ENCODE measurements around the gene CCDC43.
"Not testable (repeated sequence)": the region's sequence is repeated elsewhere in the genome, so short reads cannot be mapped to it uniquely, and the experiment has no call there.

The CCDC43 gene

DNA sequence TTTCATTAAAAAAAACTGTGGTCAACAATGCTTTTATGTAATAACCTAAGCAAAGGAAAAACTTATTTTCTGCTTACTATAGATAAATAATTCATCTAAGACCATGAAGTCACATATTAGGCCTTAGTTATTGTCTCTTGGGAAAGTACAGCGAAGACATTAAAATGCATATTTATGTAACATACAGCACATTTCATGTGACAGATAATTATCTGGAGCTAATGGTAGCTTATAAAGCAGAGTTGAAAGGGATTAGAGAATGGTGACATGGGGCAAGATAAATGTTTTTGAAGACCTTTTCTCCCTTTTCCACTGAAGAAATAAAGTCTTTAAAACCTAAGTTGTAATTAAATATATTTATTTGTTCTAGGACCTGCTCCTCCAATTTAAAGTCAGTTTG is 23.6 kb downstream of the CCDC43 start:
- DNase-seq = no peak

DNA sequence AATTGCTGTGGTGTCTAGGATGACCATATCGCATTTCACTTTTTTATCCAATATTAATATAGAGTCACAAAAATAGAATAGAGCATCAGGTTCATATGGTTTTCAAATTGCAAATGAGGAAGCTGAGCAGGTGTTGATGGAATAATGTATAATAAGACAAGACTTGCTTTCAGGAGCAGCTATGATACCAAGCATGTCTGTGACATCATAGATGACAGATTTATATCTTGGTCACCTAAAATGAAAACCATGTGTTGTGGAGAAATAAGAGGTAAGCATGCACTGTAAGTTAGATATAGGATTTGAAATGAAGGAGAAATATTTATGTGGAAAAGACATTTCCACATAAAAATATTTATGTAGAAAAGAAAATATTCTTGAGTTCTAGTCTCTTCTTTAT is 24.7 kb downstream of the CCDC43 start:
- no peak for DNase-seq

DNA sequence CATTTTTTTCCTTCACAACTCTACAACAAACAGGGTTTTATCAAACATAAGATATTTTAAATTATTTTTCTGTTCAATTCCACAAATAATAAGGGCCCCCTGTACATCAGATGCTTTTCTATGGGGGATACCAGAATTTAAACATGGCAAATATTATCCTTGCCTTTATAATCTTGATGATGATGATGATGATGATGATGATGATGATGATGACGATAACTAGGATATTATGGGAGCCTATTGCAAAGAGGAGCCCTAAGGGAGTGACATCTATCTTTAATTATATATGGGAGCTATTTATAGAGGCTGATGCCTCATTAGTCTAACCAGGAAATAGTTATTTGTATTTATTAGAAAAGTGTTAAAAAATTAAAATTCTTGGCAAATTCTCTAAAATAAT is 26.5 kb downstream of the CCDC43 start:
- no peak for DNase-seq

DNA sequence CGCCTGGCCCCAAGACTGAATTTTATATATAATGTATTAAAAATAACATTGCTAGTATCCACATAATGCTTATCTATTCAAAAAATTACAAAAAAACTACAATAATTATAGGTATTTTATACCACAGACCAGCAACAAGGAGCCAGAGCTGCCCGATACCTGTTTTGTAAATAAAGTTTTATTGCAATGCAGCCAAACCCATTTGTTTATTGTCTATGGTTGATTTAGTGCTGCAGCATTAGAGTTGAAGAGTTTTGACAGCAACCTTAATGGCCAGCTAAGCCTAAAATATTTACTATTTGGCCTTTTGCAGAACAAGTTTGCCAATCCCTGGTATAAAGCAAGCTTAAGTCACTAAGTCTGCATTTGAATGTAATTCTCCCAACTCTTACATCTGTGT is 27.7 kb downstream of the CCDC43 start:
- no peak for DNase-seq

- DNase-seq = peak; percentile 27
These were observed 33.4 kb downstream of the CCDC43 start, which contains the start of gene MEIOC for GRCh38 chr17:44655983-44656710. Gene MEIOC (plus strand): TSS chr17:44656468. CDS start chr17:44656614, 146 bp downstream.

GRCh38 chr17:44653954-44654353 is 35.6 kb downstream of the CCDC43 start:
- no peak for DNase-seq

DNA sequence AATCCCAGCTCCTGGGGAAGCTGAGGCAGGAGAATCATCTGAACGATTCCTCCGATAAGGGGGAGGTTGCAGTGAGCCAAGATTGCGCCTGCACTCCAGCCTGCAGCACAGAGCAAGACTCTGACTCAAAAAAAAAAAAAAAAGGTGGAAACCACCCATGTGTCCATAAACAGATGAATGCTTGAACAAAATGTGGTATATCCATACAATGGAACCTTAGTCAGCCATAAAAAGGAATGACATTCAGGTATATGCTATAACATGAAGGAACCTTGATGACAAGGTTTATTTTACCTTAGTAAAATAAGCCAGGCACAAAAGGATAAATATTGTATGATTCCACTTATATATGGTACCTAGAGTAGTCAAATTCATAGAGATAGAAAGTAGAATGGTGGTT is 36.2 kb downstream of the CCDC43 start:
- no peak for DNase-seq

DNA sequence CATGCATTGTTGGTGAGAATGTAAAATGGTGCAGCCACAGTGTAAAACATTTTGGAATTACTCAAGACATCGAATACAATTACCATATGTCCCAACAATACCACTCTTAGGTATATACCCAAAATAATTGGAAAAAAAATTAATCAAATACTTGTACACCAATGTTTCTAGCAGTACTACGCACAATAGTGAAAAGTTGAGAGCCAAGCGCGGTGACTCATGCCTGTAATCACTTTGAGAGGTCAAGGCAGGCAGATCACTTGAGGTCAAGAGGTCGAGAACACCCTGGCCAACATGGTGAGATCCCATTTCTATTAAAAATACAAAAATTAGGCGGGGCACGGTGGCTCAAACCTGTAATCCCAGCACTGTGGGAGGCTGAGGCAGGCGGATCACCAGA is 36.8 kb downstream of the CCDC43 start:
- no peak for DNase-seq

- no peak for DNase-seq
These were observed 38.3 kb downstream of the CCDC43 start for GRCh38 chr17:44651228-44651627.

DNA sequence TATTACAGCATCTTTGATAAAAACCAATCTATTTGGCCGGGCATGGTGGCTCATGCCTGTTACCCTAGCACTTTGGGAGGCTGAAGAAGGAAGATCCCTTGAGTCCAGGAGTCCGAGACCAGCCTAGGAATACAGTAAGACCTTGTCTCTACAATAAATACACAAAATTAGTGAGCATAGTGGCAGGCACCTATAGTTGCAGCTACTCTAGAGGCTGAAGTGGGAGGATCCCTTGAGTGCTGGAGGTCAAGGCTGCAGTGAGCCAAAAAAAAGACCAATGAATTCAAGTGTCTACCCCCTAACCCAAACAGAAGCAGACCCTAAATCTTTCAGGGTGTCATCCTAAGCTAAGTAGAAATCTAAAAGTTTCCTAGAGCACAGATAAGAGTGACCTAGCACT is 40.6 kb downstream of the CCDC43 start:
- DNase-seq = no peak

DNA sequence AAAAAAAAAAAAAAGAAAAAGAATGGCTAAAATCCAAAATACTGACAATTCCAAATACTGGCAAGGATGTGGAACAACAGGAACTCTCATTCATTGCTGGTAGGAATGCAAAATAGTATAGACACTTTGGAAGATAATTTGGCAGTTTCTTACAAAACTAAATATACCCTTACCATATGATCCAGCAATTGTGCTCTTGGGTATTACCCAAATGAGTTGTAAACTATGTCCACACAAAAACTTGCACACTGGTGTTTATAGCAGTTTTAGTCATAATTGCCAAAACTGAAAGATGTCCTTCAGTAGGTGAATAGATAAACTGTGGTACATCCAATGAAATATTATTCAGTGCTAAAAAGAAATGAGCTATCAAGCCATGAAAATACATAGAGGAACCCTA is 41.8 kb downstream of the CCDC43 start:
- no peak for DNase-seq

DNA sequence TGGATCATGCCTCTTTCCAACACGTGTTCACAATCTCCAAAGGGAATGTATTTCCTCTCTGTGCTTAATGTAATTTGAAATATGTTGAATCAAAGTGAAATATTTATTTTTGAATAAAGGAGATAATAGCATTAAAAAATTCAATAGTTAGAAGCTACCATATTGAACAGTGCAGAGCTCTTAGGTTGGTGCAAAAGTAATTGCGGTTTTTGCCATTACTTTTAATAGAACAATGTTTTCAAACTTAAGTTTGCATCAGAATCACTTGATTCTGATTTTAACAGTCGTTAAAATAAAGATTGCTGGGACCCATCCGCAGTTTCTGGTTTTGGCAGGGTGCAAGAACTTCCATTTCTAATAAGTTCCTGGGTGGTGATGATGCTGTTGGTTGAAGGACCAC is 43.3 kb downstream of the CCDC43 start:
- DNase-seq = no peak

- DNase-seq = no peak
These were observed 44.2 kb downstream of the CCDC43 start for GRCh38 chr17:44645341-44645740.

DNA sequence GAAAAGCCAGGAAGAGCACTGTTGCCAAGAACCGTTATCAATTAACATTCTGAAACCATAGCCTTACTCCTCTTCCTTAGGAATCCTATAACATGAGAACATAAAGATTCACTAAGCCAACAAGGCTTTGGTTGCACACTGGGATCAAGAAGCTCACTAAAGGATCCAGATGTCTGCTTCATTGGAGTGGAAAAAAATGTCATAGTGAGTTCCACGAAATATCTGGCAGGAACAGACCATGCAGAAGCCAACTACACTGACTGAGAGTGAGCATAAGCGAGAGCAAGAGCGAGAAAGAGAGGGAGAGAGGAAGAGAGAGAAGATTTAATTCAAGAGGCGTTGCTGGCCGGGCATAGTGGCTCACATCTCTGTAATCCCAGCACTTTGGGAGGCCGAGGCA is 46.7 kb downstream of the CCDC43 start:
- no peak for DNase-seq

GRCh38 chr17:44637066-44637465 is 52.5 kb downstream of the CCDC43 start:
- DNase-seq = no peak

- DNase-seq = no peak
These were observed 53.0 kb downstream of the CCDC43 start for GRCh38 chr17:44636562-44636961.

DNA sequence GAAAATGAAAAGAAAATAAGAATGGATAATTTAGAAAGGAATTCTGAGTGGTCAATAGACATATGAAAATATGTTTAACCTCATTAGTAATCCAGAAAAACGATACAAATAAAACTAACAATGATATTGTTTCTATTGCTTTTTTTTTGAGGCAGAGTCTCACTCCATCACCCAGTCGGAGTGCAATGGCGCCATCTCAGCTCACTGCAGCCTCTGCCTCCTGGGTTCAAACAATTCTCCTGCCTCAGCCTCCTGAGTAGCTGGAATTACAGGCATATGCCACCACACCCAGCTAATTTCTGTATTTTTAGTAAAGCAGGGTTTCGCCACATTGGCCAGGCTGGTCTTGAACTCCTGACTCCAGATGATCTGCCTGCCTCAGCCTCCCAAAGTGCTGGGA is 55.2 kb downstream of the CCDC43 start:
- not testable (repeated sequence) for DNase-seq

DNA sequence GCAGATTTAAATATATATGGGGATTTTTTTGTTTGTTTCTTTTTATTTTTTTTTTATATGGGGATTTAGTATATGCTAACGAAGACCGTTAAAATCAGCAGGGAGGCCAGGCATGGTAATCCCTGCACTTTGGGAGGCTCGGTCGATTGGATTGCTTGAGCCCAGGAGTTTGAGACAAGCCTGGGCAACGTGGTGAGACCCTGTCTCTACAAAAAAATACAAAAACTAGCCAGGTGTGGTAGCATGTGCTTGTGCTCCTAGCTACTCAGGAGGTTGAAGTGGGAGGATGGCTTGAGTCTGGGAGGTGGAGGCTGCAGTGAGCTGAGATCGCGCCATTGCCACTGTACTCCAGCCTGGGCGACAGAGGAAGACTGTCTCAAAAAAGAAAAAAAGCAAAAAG is 55.6 kb downstream of the CCDC43 start:
- no peak for DNase-seq

DNA sequence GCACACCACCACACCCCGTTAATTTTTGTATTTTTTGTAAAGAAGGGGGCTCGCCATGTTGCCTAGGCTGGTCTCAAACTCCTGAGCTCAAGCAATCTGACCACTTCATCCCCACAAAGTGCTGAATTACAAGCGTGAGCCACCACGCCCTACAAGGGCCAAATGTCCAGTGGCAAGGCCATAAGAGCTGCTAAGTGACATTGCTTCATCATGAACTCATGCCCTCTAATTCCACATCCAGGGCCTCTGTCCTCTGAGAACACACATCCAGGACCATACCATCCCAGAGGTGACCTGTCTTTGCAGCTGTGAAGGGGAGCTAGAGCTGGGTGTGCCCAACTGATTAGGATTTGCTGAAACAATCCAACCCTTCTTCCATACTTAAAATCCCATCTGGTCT is 58.9 kb downstream of the CCDC43 start:
- DNase-seq = no peak

- no peak for DNase-seq
These were observed 60.3 kb downstream of the CCDC43 start for GRCh38 chr17:44629314-44629713.

- DNase-seq = no peak
These were observed 61.1 kb downstream of the CCDC43 start for GRCh38 chr17:44628243-44629188.

- DNase-seq = no peak
These were observed 61.9 kb downstream of the CCDC43 start for GRCh38 chr17:44627513-44628242.
